DOHH2 (cell line): ENCODE measurements around the gene CCL23.

Experiments used
- H3F3A ChIP-seq: fragments of 200-600 bp; sonication (generic), shearing (Covaris generic); 2 replicates; pipeline ENCODE4 v1.6.0; 2016; ENCODE audit warnings: antibody characterized with exemption, mild to moderate bottlenecking; ENCODE audit not compliant: control insufficient read depth, insufficient read depth
- H3K27ac ChIP-seq: fragments of 200-600 bp; sonication (generic); 2 replicates; pipeline ENCODE4 v1.5.1; 2014; ENCODE audit warnings: low read depth, mild to moderate bottlenecking, low read length, moderate library complexity
- H3K27me3 ChIP-seq: fragments of 200-600 bp; sonication (generic); 2 replicates; pipeline ENCODE4 v1.6.1; 2014; ENCODE audit warnings: mild to moderate bottlenecking, low read length, mixed read lengths; ENCODE audit not compliant: control insufficient read depth
- H3K36me3 ChIP-seq: fragments of 200-600 bp; sonication (generic); 2 replicates; pipeline ENCODE4 v1.6.1; 2014; ENCODE audit warnings: mild to moderate bottlenecking, low read length, moderate library complexity, mixed read lengths; ENCODE audit not compliant: control insufficient read depth
- H3K4me1 ChIP-seq: fragments of 200-600 bp; sonication (generic); 2 replicates; pipeline ENCODE4 v1.6.1; 2014; ENCODE audit warnings: mild to moderate bottlenecking, low read length, mixed read lengths; ENCODE audit not compliant: control insufficient read depth
- H3K4me2 ChIP-seq: fragments of 200-600 bp; sonication (generic); 2 replicates; pipeline ENCODE4 v1.6.0; 2014; ENCODE audit warnings: mild to moderate bottlenecking, low read length, moderate library complexity
- H3K4me3 ChIP-seq: fragments of 200-600 bp; sonication (generic); 2 replicates; pipeline ENCODE4 v1.5.1; 2014; ENCODE audit warnings: mild to moderate bottlenecking, low read length, mixed read lengths
- H3K79me2 ChIP-seq: fragments of 200-600 bp; sonication (generic); 2 replicates; pipeline ENCODE4 v1.6.1; 2014; ENCODE audit warnings: mild to moderate bottlenecking, low read length, mixed read lengths; ENCODE audit not compliant: control insufficient read depth
- H3K9me2 ChIP-seq: fragments of 200-600 bp; sonication (generic); replicated peaks from 2 replicates; pipeline ENCODE4 v1.6.1; 2014; ENCODE audit warnings: mild to moderate bottlenecking, low read length, mixed read lengths; ENCODE audit not compliant: control insufficient read depth
- H3K9me3 ChIP-seq: fragments of 200-600 bp; sonication (generic); 2 replicates; pipeline ENCODE4 v1.6.1; 2014; ENCODE audit warnings: antibody characterized with exemption, low read length, mixed read lengths; ENCODE audit not compliant: control insufficient read depth, insufficient read depth
- H4K20me1 ChIP-seq: fragments of 200-600 bp; sonication (generic); 2 replicates; pipeline ENCODE4 v1.6.0; 2014; ENCODE audit warnings: low read depth, mild to moderate bottlenecking, antibody characterized with exemption, low read length, moderate library complexity; ENCODE audit not compliant: control insufficient read depth, insufficient read depth
- EZH2phosphoT487 ChIP-seq: fragments of 200-600 bp; sonication (generic); IDR thresholded peaks from 2 replicates; pipeline ENCODE4 v1.6.1; 2017; ENCODE audit warnings: borderline replicate concordance, mild to moderate bottlenecking, antibody characterized with exemption, low read length, moderate library complexity, mixed read lengths
- TF ChIP-seq, protein P1 (sequence below): fragments of 200-600 bp; sonication (generic); IDR thresholded peaks from one replicate; pipeline ENCODE4 v1.5.1; 2014; ENCODE audit warnings: antibody characterized with exemption, mild to moderate bottlenecking, low read depth, low read length; ENCODE audit not compliant: poor library complexity, severe bottlenecking

The CCL23 gene

DNA sequence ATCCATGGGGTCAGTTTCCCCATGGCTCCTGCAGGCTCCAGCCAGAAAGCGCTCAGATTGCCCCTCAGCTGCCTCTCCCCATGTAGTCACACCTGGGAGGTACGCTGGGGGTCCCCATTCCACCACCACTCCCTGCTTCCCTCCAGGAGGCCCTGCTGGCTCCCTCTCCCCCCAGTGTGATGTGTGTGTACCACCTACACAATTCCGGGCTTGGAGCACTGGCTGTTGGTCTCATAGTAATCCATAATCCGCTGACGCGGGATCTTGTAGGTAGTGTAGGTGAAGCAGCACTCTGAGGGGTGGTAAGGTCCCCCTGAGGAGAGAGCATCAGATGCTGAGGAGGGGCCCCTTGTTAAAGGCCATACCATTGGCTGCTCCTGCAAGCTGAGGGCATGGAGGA is 33.6 kb downstream of the CCL23 start:
- no peak overlapping the region for H3K4me3 ChIP-seq
- no peaks in the 10 kb centered on the region for H3F3A ChIP-seq
- H3K36me3 ChIP-seq = no peaks in the 10 kb centered on the region
- TF ChIP-seq EZH2phosphoT487 = no peak
- TF ChIP-seq, protein P1, sequence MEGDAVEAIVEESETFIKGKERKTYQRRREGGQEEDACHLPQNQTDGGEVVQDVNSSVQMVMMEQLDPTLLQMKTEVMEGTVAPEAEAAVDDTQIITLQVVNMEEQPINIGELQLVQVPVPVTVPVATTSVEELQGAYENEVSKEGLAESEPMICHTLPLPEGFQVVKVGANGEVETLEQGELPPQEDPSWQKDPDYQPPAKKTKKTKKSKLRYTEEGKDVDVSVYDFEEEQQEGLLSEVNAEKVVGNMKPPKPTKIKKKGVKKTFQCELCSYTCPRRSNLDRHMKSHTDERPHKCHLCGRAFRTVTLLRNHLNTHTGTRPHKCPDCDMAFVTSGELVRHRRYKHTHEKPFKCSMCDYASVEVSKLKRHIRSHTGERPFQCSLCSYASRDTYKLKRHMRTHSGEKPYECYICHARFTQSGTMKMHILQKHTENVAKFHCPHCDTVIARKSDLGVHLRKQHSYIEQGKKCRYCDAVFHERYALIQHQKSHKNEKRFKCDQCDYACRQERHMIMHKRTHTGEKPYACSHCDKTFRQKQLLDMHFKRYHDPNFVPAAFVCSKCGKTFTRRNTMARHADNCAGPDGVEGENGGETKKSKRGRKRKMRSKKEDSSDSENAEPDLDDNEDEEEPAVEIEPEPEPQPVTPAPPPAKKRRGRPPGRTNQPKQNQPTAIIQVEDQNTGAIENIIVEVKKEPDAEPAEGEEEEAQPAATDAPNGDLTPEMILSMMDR = no peak
- H3K79me2 ChIP-seq = no peaks in the 10 kb centered on the region
- peaks cover 3% of the 10 kb centered on the region; the same call in 1 of the 2 replicates for H3K9me3 ChIP-seq
- H3K9me2 ChIP-seq = no peaks in the 10 kb centered on the region
- no peak overlapping the region for H3K4me2 ChIP-seq
- no peaks in the 10 kb centered on the region for H4K20me1 ChIP-seq
- H3K27me3 ChIP-seq = no peaks in the 10 kb centered on the region
- H3K27ac ChIP-seq = no peak overlapping the region
- H3K4me1 ChIP-seq = no peaks in the 10 kb centered on the region

DNA sequence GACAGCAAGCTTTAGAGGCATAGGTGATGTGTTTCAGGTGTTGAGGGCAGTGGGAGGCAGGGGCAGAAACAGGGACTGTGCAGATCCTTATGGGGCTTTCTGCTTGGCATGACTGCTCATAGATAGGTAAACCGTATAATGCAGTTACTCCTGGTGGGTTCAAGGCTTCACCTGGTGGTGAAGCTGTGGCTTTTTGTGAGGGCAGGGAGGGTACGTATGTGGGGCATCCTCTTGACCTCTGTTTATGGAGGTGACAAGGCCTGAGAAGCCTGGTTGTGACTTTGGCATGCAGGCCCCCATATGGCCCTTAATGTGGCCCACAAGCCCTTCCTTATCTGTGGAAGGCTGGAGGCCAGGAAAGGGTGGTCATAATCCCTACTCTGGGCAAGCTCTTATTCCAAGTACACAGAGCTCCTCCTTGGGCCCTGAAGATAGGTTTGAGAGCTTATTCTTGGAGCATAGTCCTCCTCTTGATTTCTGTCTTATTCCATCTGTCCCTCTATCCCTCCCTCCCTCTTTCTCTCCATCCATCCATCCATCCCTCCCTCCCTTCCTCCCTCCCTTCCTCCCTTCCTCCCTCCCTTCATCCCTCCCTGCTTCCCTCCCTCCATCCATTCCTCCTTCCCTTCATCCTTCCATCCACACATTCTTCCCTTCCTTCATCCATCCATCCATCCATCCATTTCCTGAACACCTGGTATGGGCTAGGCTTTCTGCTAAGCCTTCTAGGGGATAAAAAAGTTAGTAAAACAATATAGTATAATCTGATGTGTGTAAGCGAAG is 35.2 kb downstream of the CCL23 start:
- H3K4me3 ChIP-seq = no peak overlapping the region
- TF ChIP-seq EZH2phosphoT487 = no peak
- TF ChIP-seq, protein P1 = no peak
- no peaks in the 10 kb centered on the region for H3K9me2 ChIP-seq
- H3K4me2 ChIP-seq = no peak overlapping the region
- 0 out of 2 replicates have a peak, but pooled peaks cover 3% of the 10 kb centered on the region for H3K27me3 ChIP-seq
- H3F3A ChIP-seq = no peaks in the 10 kb centered on the region
- no peak overlapping the region for H3K27ac ChIP-seq
- H4K20me1 ChIP-seq = no peaks in the 10 kb centered on the region
- no peaks in the 10 kb centered on the region for H3K36me3 ChIP-seq
- no peaks in the 10 kb centered on the region for H3K79me2 ChIP-seq
- H3K4me1 ChIP-seq = no peaks in the 10 kb centered on the region
- no peaks in the 10 kb centered on the region for H3K9me3 ChIP-seq

DNA sequence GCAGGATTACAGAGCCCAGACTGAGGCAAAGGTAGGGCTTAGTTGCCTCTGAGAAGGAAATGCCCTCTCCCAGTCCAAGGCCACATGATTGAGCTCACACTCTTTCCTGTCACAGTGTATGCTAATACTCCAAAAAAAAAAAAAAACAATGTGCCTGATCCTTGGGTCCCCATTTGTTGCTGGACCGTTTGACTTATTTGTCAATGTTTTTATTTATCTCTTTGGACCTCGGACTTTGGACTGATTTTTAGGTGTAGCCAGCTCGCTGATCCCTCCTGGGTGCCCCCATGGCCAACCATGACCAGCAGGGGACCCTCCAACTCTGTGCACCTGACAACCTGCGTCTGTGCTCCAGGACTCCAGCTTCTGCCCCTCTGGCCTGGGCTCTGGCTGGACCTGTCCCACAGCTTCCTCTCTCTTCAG is 35.9 kb downstream of the CCL23 start:
- H3K4me1 ChIP-seq = no peaks in the 10 kb centered on the region
- peaks cover 6% of the 10 kb centered on the region; the same call in 1 of the 2 replicates for H3K27me3 ChIP-seq
- H3K9me2 ChIP-seq = no peaks in the 10 kb centered on the region
- H4K20me1 ChIP-seq = no peaks in the 10 kb centered on the region
- H3K36me3 ChIP-seq = no peaks in the 10 kb centered on the region
- H3K4me3 ChIP-seq = no peak overlapping the region
- TF ChIP-seq EZH2phosphoT487 = no peak
- TF ChIP-seq, protein P1 = peak; percentile 36
- no peaks in the 10 kb centered on the region for H3K79me2 ChIP-seq
- no peak overlapping the region for H3K27ac ChIP-seq
- H3K9me3 ChIP-seq = no peaks in the 10 kb centered on the region
- no peak overlapping the region for H3K4me2 ChIP-seq
- no peaks in the 10 kb centered on the region for H3F3A ChIP-seq
